Naive thymus-derived CD4-positive, alpha-beta T cell (primary cell): Measurements from ENCODE around the gene LINGO1. TPM values are rescaled to one million over a fixed set of nuclear protein-coding genes. Genes with fewer than 3 reads are reported as not detected.

Experiments
- ATAC-seq: fragments of 150-1000 bp; cut with Tn5 transposase; 2 replicates; pipeline ENCODE4 v1.10.0; 2021; ENCODE audit warnings: mild to moderate bottlenecking, moderate library complexity
- CTCF ChIA-PET: fragments of 350-600 bp; sonication (Branson Sonifier 250); formaldehyde crosslinking; loops from one replicate; lab custom pipeline; 2021; ENCODE audit warnings: antibody characterized with exemption; lab: Charles Lee
- POLR2A ChIA-PET: fragments of 350-600 bp; sonication (Branson Sonifier 250); formaldehyde crosslinking; loops from one replicate; lab custom pipeline; 2021; ENCODE audit warnings: antibody characterized with exemption, inconsistent platforms; lab: Charles Lee
- DNase-seq, 9 donors: peaks; one replicate each; pipeline versions ENCODE4 v3.0.0 to v3.0.0-alpha.2; 2020 to 2022; ENCODE audit warnings: mixed read lengths in 1 of 9
- H3K27ac ChIP-seq: one replicate; pipeline ENCODE4 v1.7.0; 2013; ENCODE audit warnings: mild to moderate bottlenecking, low read depth, low read length, moderate library complexity
- H3K27me3 ChIP-seq, 2 donors: one replicate each; pipeline ENCODE4 v1.7.0; 2013; ENCODE audit warnings: low read length in 2 of 2, mild to moderate bottlenecking in 2 of 2, moderate library complexity in 2 of 2; ENCODE audit not compliant: control insufficient read depth in 2 of 2, insufficient read depth in 2 of 2
- H3K36me3 ChIP-seq, 3 experiments: 1 replicate in 2 of 3; 2 replicates in 1 of 3; pipeline ENCODE4 v1.7.0; 2013; ENCODE audit warnings: low read length in 3 of 3, mild to moderate bottlenecking in 3 of 3, moderate library complexity in 1 of 3; ENCODE audit not compliant: insufficient read depth in 3 of 3, control insufficient read depth in 2 of 3
- H3K4me1 ChIP-seq, 2 donors: one replicate each; pipeline ENCODE4 v1.7.0; 2013; ENCODE audit warnings: low read length in 2 of 2, mild to moderate bottlenecking in 2 of 2, moderate library complexity in 1 of 2; ENCODE audit not compliant: control insufficient read depth in 2 of 2, insufficient read depth in 2 of 2
- H3K4me3 ChIP-seq: 2 replicates; pipeline ENCODE4 v1.7.0; 2013; ENCODE audit warnings: mild to moderate bottlenecking, low read length
- H3K9me3 ChIP-seq, 3 experiments: 1 replicate in 2 of 3; 2 replicates in 1 of 3; pipeline ENCODE4 v1.7.0; 2013; ENCODE audit warnings: low read length in 3 of 3; ENCODE audit not compliant: control insufficient read depth in 2 of 3
- H3K27ac Mint-ChIP-seq, 9 donors: one replicate each; pipeline ENCODE4 v1.8.0; 2020 to 2022; ENCODE audit warnings: mixed read lengths in 9 of 9, mild to moderate bottlenecking in 8 of 9, moderate library complexity in 5 of 9, inconsistent platforms in 2 of 9
- H3K27me3 Mint-ChIP-seq, 5 donors: one replicate each; pipeline ENCODE4 v1.8.0; 2021 to 2022; ENCODE audit warnings: mixed read lengths in 5 of 5, mild to moderate bottlenecking in 1 of 5
- H3K36me3 Mint-ChIP-seq, 5 donors: one replicate each; pipeline ENCODE4 v1.8.0; 2020 to 2022; ENCODE audit warnings: mixed read lengths in 5 of 5, mild to moderate bottlenecking in 3 of 5, inconsistent platforms in 1 of 5
- H3K4me1 Mint-ChIP-seq, 7 donors: one replicate each; pipeline ENCODE4 v1.8.0; 2020 to 2022; ENCODE audit warnings: mixed read lengths in 7 of 7, mild to moderate bottlenecking in 3 of 7, inconsistent platforms in 1 of 7
- H3K4me3 Mint-ChIP-seq, 10 donors: one replicate each; pipeline ENCODE4 v1.8.0; 2020 to 2022; ENCODE audit warnings: mild to moderate bottlenecking in 10 of 10, mixed read lengths in 10 of 10, moderate library complexity in 6 of 10, inconsistent platforms in 2 of 10
- H3K9me3 Mint-ChIP-seq, 11 donors: one replicate each; pipeline ENCODE4 v1.8.0; 2020 to 2022; ENCODE audit warnings: mixed read lengths in 11 of 11, mild to moderate bottlenecking in 4 of 11, inconsistent platforms in 1 of 11, moderate library complexity in 1 of 11
- intact Hi-C, 2 donors: fragments of 100-400 bp; cut with micrococcal nuclease; formaldehyde crosslinking; loops; one replicate each; pipeline ENCODE4 v1.15.1; 2023
- polyA plus RNA-seq, 2 donors: library from polyadenylated mRNA; unstranded; fragments of 300-500 nt; fragmentation: Illumina TruSeq; gene quantifications; one replicate each; pipeline ENCODE4 v1.2.3, GENCODE V29; 2021
- total RNA-seq, 6 experiments: library from RNA in 5 of 6; stranded (reverse) in 5 of 6; gene quantifications; 1 replicate in 5 of 6; 2 replicates in 1 of 6; pipeline ENCODE4 v1.2.3 and lab custom pipeline; 2021 to 2026

The LINGO1 gene
- total and polyA plus RNA-seq, 7 experiments from 2014 or later = not detected

DNA sequence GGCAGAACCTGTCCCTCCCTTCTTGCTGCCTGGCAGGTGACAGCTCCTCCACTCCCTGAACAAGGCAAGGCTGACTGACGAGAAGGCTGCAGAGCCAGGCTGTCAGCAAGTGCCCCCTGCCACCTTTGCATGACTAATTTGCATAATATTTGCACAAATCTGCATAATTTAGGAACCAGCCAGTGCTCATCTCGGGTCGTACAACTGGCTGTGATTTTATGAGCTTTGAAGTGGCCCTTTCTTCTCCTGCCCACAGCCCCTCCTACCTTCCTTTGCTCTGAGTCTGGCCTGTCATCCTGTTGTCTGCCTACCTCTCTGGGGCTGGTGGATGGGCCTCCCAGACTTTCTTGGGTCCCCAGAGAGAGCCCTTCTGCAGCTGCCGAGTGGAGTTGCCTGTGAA, 58.9 kb downstream of the LINGO1 start:
- Histone ChIP-seq H3K27ac (no peak overlapping the region), H3K36me3 (no peaks in the 10 kb centered on the region), H3K4me1 (no peaks in the 10 kb centered on the region), H3K27me3 (no peaks in the 10 kb centered on the region), H3K9me3 (no peaks in the 10 kb centered on the region), H3K4me3 (no peak overlapping the region)
- H3K9me3 Mint-ChIP-seq = no peaks in the 10 kb centered on the region
- H3K4me1 Mint-ChIP-seq = peaks cover 0 to 6% (median 0%) of the 10 kb centered on the region in 7 donors
- ATAC-seq (no peak), DNase-seq (no peak)
- H3K27ac Mint-ChIP-seq = no peak overlapping the region
- no peak overlapping the region for H3K4me3 Mint-ChIP-seq
- H3K27me3 Mint-ChIP-seq = peaks cover 0 to 4% (median 0%) of the 10 kb centered on the region in 5 donors
- CTCF ChIA-PET = no interaction called here
- intact Hi-C loops = no loop called here
- no peaks in the 10 kb centered on the region for H3K36me3 Mint-ChIP-seq
- POLR2A ChIA-PET = no interaction called here

DNA sequence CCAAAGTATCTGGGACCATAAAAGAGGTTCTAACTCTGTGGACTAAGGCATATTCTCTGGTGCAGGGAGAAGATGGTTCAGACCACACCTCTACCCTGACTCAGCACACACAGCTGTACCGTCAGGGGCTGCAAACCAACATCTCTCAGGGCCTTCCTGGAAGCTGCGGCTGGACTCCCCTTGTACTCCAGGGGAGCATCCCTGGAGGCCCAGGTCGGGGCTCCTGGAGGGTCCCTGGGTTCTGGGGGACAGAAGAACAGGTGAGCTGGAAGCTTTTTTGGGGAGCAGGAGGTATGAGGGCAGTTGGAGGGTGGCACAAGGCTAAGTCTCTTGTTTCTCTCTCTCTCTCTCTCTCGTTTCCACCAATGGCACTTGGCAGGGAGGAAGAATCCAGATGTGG, 60.5 kb downstream of the LINGO1 start:
- intact Hi-C loops = no loop called here
- Histone ChIP-seq H3K9me3 (no peaks in the 10 kb centered on the region), H3K4me1 (no peaks in the 10 kb centered on the region), H3K27ac (no peak overlapping the region), H3K4me3 (no peak overlapping the region), H3K27me3 (no peaks in the 10 kb centered on the region), H3K36me3 (no peaks in the 10 kb centered on the region)
- CTCF ChIA-PET = interaction anchor here (0.8 kb wide), 1 partner anchor 29 kb away, joined by 4 read pairs; no protein-coding TSS in a partner anchor
- Mint-ChIP-seq H3K4me1 (peaks cover 0 to 6% (median 0%) of the 10 kb centered on the region in 7 donors), H3K9me3 (no peaks in the 10 kb centered on the region), H3K4me3 (no peak overlapping the region), H3K36me3 (no peaks in the 10 kb centered on the region), H3K27ac (no peak overlapping the region), H3K27me3 (peaks cover 0 to 4% (median 0%) of the 10 kb centered on the region in 5 donors)
- POLR2A ChIA-PET = no interaction called here
- DNase-seq (no peak), ATAC-seq (no peak)

GRCh38 chr15:77571741-77572140, 61.0 kb downstream of the LINGO1 start:
- no peaks in the 10 kb centered on the region for H3K27me3 ChIP-seq
- POLR2A ChIA-PET = no interaction called here
- no peak for ATAC-seq
- no peak overlapping the region for H3K4me3 Mint-ChIP-seq
- no peaks in the 10 kb centered on the region for H3K9me3 Mint-ChIP-seq
- no peaks in the 10 kb centered on the region for H3K36me3 Mint-ChIP-seq
- H3K9me3 ChIP-seq = no peaks in the 10 kb centered on the region
- intact Hi-C loops = no loop called here
- CTCF ChIA-PET = no interaction called here
- no peak overlapping the region for H3K4me3 ChIP-seq
- no peak overlapping the region for H3K27ac Mint-ChIP-seq
- H3K4me1 Mint-ChIP-seq = peaks cover 0 to 6% (median 0%) of the 10 kb centered on the region in 7 donors
- peaks cover 0 to 4% (median 0%) of the 10 kb centered on the region in 5 donors for H3K27me3 Mint-ChIP-seq
- no peaks in the 10 kb centered on the region for H3K4me1 ChIP-seq
- no peak for DNase-seq
- no peak overlapping the region for H3K27ac ChIP-seq
- H3K36me3 ChIP-seq = no peaks in the 10 kb centered on the region

- Mint-ChIP-seq H3K27me3 (peaks cover 0 to 4% (median 0%) of the 10 kb centered on the region in 5 donors), H3K36me3 (no peaks in the 10 kb centered on the region), H3K9me3 (no peaks in the 10 kb centered on the region), H3K27ac (no peak overlapping the region), H3K4me3 (no peak overlapping the region), H3K4me1 (peaks cover 0 to 6% (median 0%) of the 10 kb centered on the region in 7 donors)
- Histone ChIP-seq H3K27ac (no peak overlapping the region), H3K27me3 (no peaks in the 10 kb centered on the region), H3K36me3 (no peaks in the 10 kb centered on the region), H3K4me3 (no peak overlapping the region), H3K9me3 (no peaks in the 10 kb centered on the region), H3K4me1 (no peaks in the 10 kb centered on the region)
- CTCF ChIA-PET = no interaction called here
- DNase-seq (no peak), ATAC-seq (no peak)
- POLR2A ChIA-PET = no interaction called here
- intact Hi-C loops = no loop called here
Observed at GRCh38 chr15:77571181-77571580, 61.5 kb downstream of the LINGO1 start.

- CTCF ChIA-PET = no interaction called here
- Histone ChIP-seq H3K9me3 (no peaks in the 10 kb centered on the region), H3K4me1 (no peaks in the 10 kb centered on the region), H3K27ac (no peak overlapping the region), H3K36me3 (no peaks in the 10 kb centered on the region), H3K27me3 (no peaks in the 10 kb centered on the region), H3K4me3 (no peak overlapping the region)
- POLR2A ChIA-PET = no interaction called here
- DNase-seq = no peak
- Mint-ChIP-seq H3K36me3 (no peaks in the 10 kb centered on the region), H3K27me3 (peaks cover 0 to 4% (median 0%) of the 10 kb centered on the region in 5 donors), H3K27ac (peak overlapping the region in 1 of 9 donors; percentile 13), H3K9me3 (peaks cover 0 to 1% (median 0%) of the 10 kb centered on the region in 11 donors), H3K4me1 (peaks cover 0 to 6% (median 0%) of the 10 kb centered on the region in 7 donors), H3K4me3 (peak overlapping the region in 1 of 10 donors; percentile 3)
- no peak for ATAC-seq
- intact Hi-C loops = no loop called here
Observed at GRCh38 chr15:77569729-77570125, 63.0 kb downstream of the LINGO1 start.

- peaks cover 0 to 6% (median 0%) of the 10 kb centered on the region in 7 donors for H3K4me1 Mint-ChIP-seq
- H3K9me3 Mint-ChIP-seq = peaks cover 0 to 1% (median 0%) of the 10 kb centered on the region in 11 donors
- peak overlapping the region in 1 of 10 donors; percentile 3 for H3K4me3 Mint-ChIP-seq
- H3K27me3 Mint-ChIP-seq = peaks cover 0 to 4% (median 0%) of the 10 kb centered on the region in 5 donors
- intact Hi-C loops = no loop called here
- no peak overlapping the region for H3K27ac ChIP-seq
- H3K27me3 ChIP-seq = no peaks in the 10 kb centered on the region
- peak overlapping the region in 1 of 9 donors; percentile 13 for H3K27ac Mint-ChIP-seq
- ATAC-seq (no peak), DNase-seq (no peak)
- ChIA-PET CTCF (no interaction called here), POLR2A (no interaction called here)
- H3K4me3 ChIP-seq = no peak overlapping the region
- no peaks in the 10 kb centered on the region for H3K9me3 ChIP-seq
- no peaks in the 10 kb centered on the region for H3K36me3 Mint-ChIP-seq
- no peaks in the 10 kb centered on the region for H3K36me3 ChIP-seq
- H3K4me1 ChIP-seq = no peaks in the 10 kb centered on the region
Observed at GRCh38 chr15:77568973-77569728, 63.6 kb downstream of the LINGO1 start.
